IPS-15b (cell line): Measurements from ENCODE around the gene KLK12.

Experiments used
- H3K27me3 ChIP-seq: one replicate; pipeline ENCODE4 v1.6.1; 2013; ENCODE audit warnings: low read length; ENCODE audit not compliant: control insufficient read depth, insufficient read depth
- H3K36me3 ChIP-seq: one replicate; pipeline ENCODE4 v1.6.1; 2013; ENCODE audit warnings: low read length; ENCODE audit not compliant: control insufficient read depth, insufficient read depth
- H3K4me1 ChIP-seq: one replicate; pipeline ENCODE4 v1.6.1; 2013; ENCODE audit warnings: mild to moderate bottlenecking, low read length; ENCODE audit not compliant: control insufficient read depth, insufficient read depth
- H3K4me3 ChIP-seq: one replicate; pipeline ENCODE4 v1.5.1; 2013; ENCODE audit warnings: low read depth, low read length
- H3K9ac ChIP-seq: one replicate; pipeline ENCODE4 v1.6.1; 2013; ENCODE audit warnings: low read depth, mild to moderate bottlenecking, low read length
- H3K9me3 ChIP-seq: one replicate; pipeline ENCODE4 v1.6.1; 2013; ENCODE audit warnings: mild to moderate bottlenecking, low read length; ENCODE audit not compliant: control insufficient read depth, insufficient read depth

Gene KLK12

GRCh38 chr19:51043497-51043896 lies 8.7 kb upstream of the KLK12 start:
- no peak overlapping the region for H3K4me3 ChIP-seq

GRCh38 chr19:51040151-51040550 lies 5.3 kb upstream of the KLK12 start:
- H3K27me3 ChIP-seq: no peaks in the 10 kb centered on the region
- no peak overlapping the region for H3K9ac ChIP-seq
- H3K9me3 ChIP-seq: no peaks in the 10 kb centered on the region
- no peaks in the 10 kb centered on the region for H3K4me1 ChIP-seq
- no peak overlapping the region for H3K4me3 ChIP-seq
- no peaks in the 10 kb centered on the region for H3K36me3 ChIP-seq

More at GRCh38 chr19:51043497-51043896, 8.7 kb upstream of the KLK12 start:
- Histone ChIP-seq H3K9me3 (no peaks in the 10 kb centered on the region), H3K27me3 (no peaks in the 10 kb centered on the region), H3K36me3 (no peaks in the 10 kb centered on the region), H3K4me1 (peaks cover 12% of the 10 kb centered on the region), H3K9ac (no peak overlapping the region)

GRCh38 chr19:51036519-51036918 lies 1.7 kb upstream of the KLK12 start:
- Histone ChIP-seq H3K4me1 (no peaks in the 10 kb centered on the region), H3K4me3 (no peak overlapping the region), H3K9me3 (no peaks in the 10 kb centered on the region), H3K27me3 (no peaks in the 10 kb centered on the region), H3K36me3 (no peaks in the 10 kb centered on the region), H3K9ac (no peak overlapping the region)

- H3K4me3 ChIP-seq: no peak overlapping the region
- H3K27me3 ChIP-seq: no peaks in the 10 kb centered on the region
- H3K9ac ChIP-seq: no peak overlapping the region
- H3K36me3 ChIP-seq: no peaks in the 10 kb centered on the region
- no peaks in the 10 kb centered on the region for H3K4me1 ChIP-seq
- no peaks in the 10 kb centered on the region for H3K9me3 ChIP-seq
Measured at GRCh38 chr19:51031880-51032225, 2.9 kb downstream of the KLK12 start.

- Histone ChIP-seq H3K27me3 (no peaks in the 10 kb centered on the region), H3K4me1 (peaks cover 3% of the 10 kb centered on the region), H3K4me3 (no peak overlapping the region), H3K9ac (no peak overlapping the region), H3K9me3 (no peaks in the 10 kb centered on the region), H3K36me3 (no peaks in the 10 kb centered on the region)
Measured at GRCh38 chr19:51031220-51031879, 3.5 kb downstream of the KLK12 start.

GRCh38 chr19:51030631-51031030 lies 4.2 kb downstream of the KLK12 start:
- H3K9me3 ChIP-seq: no peaks in the 10 kb centered on the region
- H3K27me3 ChIP-seq: no peaks in the 10 kb centered on the region

GRCh38 chr19:51029718-51030117 lies 5.1 kb downstream of the KLK12 start:
- Histone ChIP-seq H3K9ac (no peak overlapping the region), H3K27me3 (no peaks in the 10 kb centered on the region), H3K9me3 (no peaks in the 10 kb centered on the region), H3K4me1 (peaks cover 5% of the 10 kb centered on the region), H3K36me3 (no peaks in the 10 kb centered on the region), H3K4me3 (no peak overlapping the region)

More at GRCh38 chr19:51030631-51031030, 4.2 kb downstream of the KLK12 start:
- Histone ChIP-seq H3K9ac (no peak overlapping the region), H3K4me3 (no peak overlapping the region), H3K36me3 (no peaks in the 10 kb centered on the region), H3K4me1 (peaks cover 3% of the 10 kb centered on the region)

- peaks cover 6% of the 10 kb centered on the region for H3K4me1 ChIP-seq
- no peaks in the 10 kb centered on the region for H3K27me3 ChIP-seq
- H3K4me3 ChIP-seq: no peak overlapping the region
- H3K9ac ChIP-seq: no peak overlapping the region
- H3K9me3 ChIP-seq: no peaks in the 10 kb centered on the region
- H3K36me3 ChIP-seq: no peaks in the 10 kb centered on the region
Measured at GRCh38 chr19:51027873-51028272, 6.9 kb downstream of the KLK12 start.

GRCh38 chr19:51027126-51027806 lies 7.5 kb downstream of the KLK12 start:
- Histone ChIP-seq H3K9me3 (no peaks in the 10 kb centered on the region), H3K4me1 (peaks cover 6% of the 10 kb centered on the region), H3K4me3 (no peak overlapping the region), H3K9ac (no peak overlapping the region), H3K36me3 (no peaks in the 10 kb centered on the region), H3K27me3 (no peaks in the 10 kb centered on the region)

- H3K27me3 ChIP-seq: no peaks in the 10 kb centered on the region
- H3K36me3 ChIP-seq: no peaks in the 10 kb centered on the region
- H3K9me3 ChIP-seq: no peaks in the 10 kb centered on the region
- H3K9ac ChIP-seq: no peak within 1 kb of the TSS
- no peak within 1 kb of the TSS for H3K4me3 ChIP-seq
- H3K4me1 ChIP-seq: peaks cover 6% of the 10 kb centered on the region
Measured at GRCh38 chr19:51026554-51026831, 8.3 kb downstream of the KLK12 start, which contains the start of gene KLK11. KLK11 (minus strand) TSS chr19:51026616; CDS start chr19:51025631, 985 bp downstream.

GRCh38 chr19:51025809-51026553 lies 8.8 kb downstream of the KLK12 start:
- Histone ChIP-seq H3K27me3 (no peaks in the 10 kb centered on the region), H3K9ac (no peak overlapping the region), H3K4me1 (peaks cover 6% of the 10 kb centered on the region), H3K4me3 (no peak overlapping the region), H3K36me3 (no peaks in the 10 kb centered on the region), H3K9me3 (no peaks in the 10 kb centered on the region)

GRCh38 chr19:51025401-51025800 lies 9.4 kb downstream of the KLK12 start:
- no peaks in the 10 kb centered on the region for H3K36me3 ChIP-seq
- no peak overlapping the region for H3K4me3 ChIP-seq
- H3K9me3 ChIP-seq: no peaks in the 10 kb centered on the region
- no peak overlapping the region for H3K9ac ChIP-seq
- H3K27me3 ChIP-seq: no peaks in the 10 kb centered on the region
- H3K4me1 ChIP-seq: peaks cover 6% of the 10 kb centered on the region
